Neural cell (in vitro differentiated cells): ENCODE data around the gene JOSD1. TPM values are rescaled to one million over a fixed set of nuclear protein-coding genes. Genes with fewer than 3 reads are reported as not detected.

ENCODE experiments used
- H2AFZ ChIP-seq: fragments of 200-600, 300-800 bp; sonication (generic), shearing (Covaris generic); 2 replicates; pipeline ENCODE4 v1.6.0; 2014; ENCODE audit warnings: low read depth, mild to moderate bottlenecking, antibody characterized with exemption, low read length, moderate library complexity
- H3F3A ChIP-seq: fragments of 200-600 bp; shearing (Covaris generic); 2 replicates; pipeline ENCODE4 v1.6.1; 2016; ENCODE audit warnings: mild to moderate bottlenecking, moderate library complexity, mixed read lengths, antibody characterized with exemption, low read length; ENCODE audit not compliant: insufficient read depth, poor library complexity, severe bottlenecking
- H3K27ac ChIP-seq: fragments of 200-600, 300-800 bp; sonication (generic), shearing (Covaris generic); 2 replicates; pipeline ENCODE4 v1.5.1; 2014; ENCODE audit warnings: mild to moderate bottlenecking, low read length, moderate library complexity
- H3K27me3 ChIP-seq: fragments of 300-800, 200-600 bp; sonication (generic), shearing (Covaris generic); 2 replicates; pipeline ENCODE4 v1.6.0; 2014; ENCODE audit warnings: mild to moderate bottlenecking, low read depth, low read length, moderate library complexity; ENCODE audit not compliant: insufficient read depth
- H3K36me3 ChIP-seq: fragments of 300-800, 200-600 bp; sonication (generic), shearing (Covaris generic); 2 replicates; pipeline ENCODE4 v1.5.1; 2014; ENCODE audit warnings: mild to moderate bottlenecking, antibody characterized with exemption, low read length, moderate library complexity; ENCODE audit not compliant: insufficient read depth
- H3K4me2 ChIP-seq: fragments of 300-800, 200-600 bp; sonication (generic), shearing (Covaris generic); 2 replicates; pipeline ENCODE4 v1.6.0; 2014; ENCODE audit warnings: mild to moderate bottlenecking, low read length
- H3K4me3 ChIP-seq: fragments of 300-800, 200-600 bp; sonication (generic), shearing (Covaris generic); 2 replicates; pipeline ENCODE4 v1.5.1; 2014; ENCODE audit warnings: mild to moderate bottlenecking, low read length, moderate library complexity
- H3K79me2 ChIP-seq: fragments of 200-600 bp; shearing (Covaris generic); replicated peaks from 2 replicates; pipeline ENCODE4 v1.6.0; 2014; ENCODE audit warnings: mild to moderate bottlenecking, low read length, moderate library complexity; ENCODE audit not compliant: insufficient read depth
- H3K9ac ChIP-seq: fragments of 300-800, 200-600 bp; sonication (generic), shearing (Covaris generic); 2 replicates; pipeline ENCODE4 v1.6.1; 2016; ENCODE audit warnings: mild to moderate bottlenecking, low read length, mixed read lengths
- H3K9me2 ChIP-seq: fragments of 200-600 bp; shearing (Covaris generic); 2 replicates; pipeline ENCODE4 v1.6.1; 2016; ENCODE audit warnings: mild to moderate bottlenecking, low read length, mixed read lengths; ENCODE audit not compliant: insufficient read depth
- H3K9me3 ChIP-seq: fragments of 200-600, 300-800 bp; sonication (generic), shearing (Covaris generic); 2 replicates; pipeline ENCODE4 v1.6.1; 2016; ENCODE audit warnings: mild to moderate bottlenecking, mixed run types, low read length, moderate library complexity, mixed read lengths
- H4K20me1 ChIP-seq: fragments of 200-600 bp; shearing (Covaris generic); 2 replicates; pipeline ENCODE4 v1.6.1; 2016; ENCODE audit warnings: mild to moderate bottlenecking, mixed run types; ENCODE audit not compliant: insufficient read depth
- EP300 ChIP-seq: fragments of 450-650 bp; conservative IDR thresholded peaks from 2 replicates; pipeline ENCODE4 v1.6.1; 2014; ENCODE audit warnings: antibody characterized with exemption, mild to moderate bottlenecking, moderate library complexity; ENCODE audit not compliant: poor library complexity, severe bottlenecking
- EZH2 ChIP-seq: fragments of 200-600, 300-800 bp; shearing (Covaris generic), sonication (generic); IDR thresholded peaks from 2 replicates; pipeline ENCODE4 v1.6.1; 2014; ENCODE audit warnings: antibody characterized with exemption, low read length, borderline replicate concordance, mild to moderate bottlenecking; ENCODE audit not compliant: insufficient read depth, poor library complexity, severe bottlenecking
- MXI1 ChIP-seq: fragments of 450-650 bp; conservative IDR thresholded peaks from 2 replicates; pipeline ENCODE4 v1.6.1; 2014; ENCODE audit warnings: antibody characterized with exemption, mild to moderate bottlenecking; ENCODE audit not compliant: poor library complexity, severe bottlenecking
- POLR2AphosphoS5 ChIP-seq: IDR thresholded peaks from 2 replicates; pipeline ENCODE4 v1.6.1; 2012
- RAD21 ChIP-seq: fragments of 450-650 bp; conservative IDR thresholded peaks from 2 replicates; pipeline ENCODE4 v1.6.1; 2014; ENCODE audit warnings: antibody characterized with exemption, mild to moderate bottlenecking, moderate library complexity
- SMC3 ChIP-seq: fragments of 450-650 bp; conservative IDR thresholded peaks from 2 replicates; pipeline ENCODE4 v1.6.1; 2014; ENCODE audit warnings: antibody characterized with exemption, mild to moderate bottlenecking, moderate library complexity; ENCODE audit not compliant: poor library complexity
- TAF1 ChIP-seq: IDR thresholded peaks from 2 replicates; pipeline ENCODE4 v1.6.1; 2012; ENCODE audit warnings: low read depth
- polyA plus RNA-seq: library from polyadenylated mRNA; depleted of rRNA; stranded (reverse); fragments of >200 nt; gene quantifications from 2 replicates; pipeline ENCODE4 v1.2.3, GENCODE V29; 2014
- TF ChIP-seq, protein P1 (sequence below): IDR thresholded peaks from 2 replicates; pipeline ENCODE4 v1.6.1; 2012; ENCODE audit warnings: borderline replicate concordance
- TF ChIP-seq, protein P2 (sequence below): fragments of 450-650 bp; IDR thresholded peaks from 2 replicates; pipeline ENCODE4 v1.5.1; 2014; ENCODE audit warnings: antibody characterized with exemption, mild to moderate bottlenecking, moderate library complexity; ENCODE audit not compliant: poor library complexity, severe bottlenecking

Gene JOSD1
- polyA plus RNA-seq, 1 donor from 2014 or later, result 71.3 TPM

DNA sequence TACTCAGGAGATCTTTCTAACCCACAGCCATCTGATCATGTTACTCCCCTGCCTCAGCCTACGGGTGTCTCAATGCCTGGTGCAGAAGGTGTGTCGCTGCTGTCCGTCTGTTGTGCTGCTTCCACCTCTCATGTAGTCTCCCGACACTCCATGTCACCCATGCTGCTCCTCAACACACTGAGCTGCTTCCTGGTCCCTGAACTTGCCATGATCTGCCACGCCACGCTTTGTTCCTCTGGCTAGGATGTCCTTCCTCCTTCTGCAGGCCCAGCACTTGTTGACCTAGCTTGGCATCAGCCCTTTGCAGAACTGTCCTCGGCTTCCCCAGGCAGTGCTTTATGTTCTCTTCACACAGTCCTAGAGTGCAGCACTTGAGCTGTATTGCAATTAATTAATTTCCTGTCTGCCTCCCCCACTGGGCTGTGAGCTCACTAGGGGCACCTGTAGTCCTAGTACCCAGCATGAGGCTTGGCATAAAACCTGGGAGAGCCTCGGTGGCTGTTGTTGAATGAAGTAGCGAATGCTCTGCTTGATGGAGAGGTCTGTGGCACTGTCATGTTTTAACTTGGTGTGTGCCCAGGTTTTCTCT is 14.5 kb upstream of the JOSD1 start:
- Histone ChIP-seq H3K27ac (no peak overlapping the region), H3K9ac (no peak overlapping the region), H3K9me3 (no peaks in the 10 kb centered on the region), H3K27me3 (no peaks in the 10 kb centered on the region), H3K4me2 (no peak overlapping the region), H3K9me2 (no peaks in the 10 kb centered on the region), H4K20me1 (no peaks in the 10 kb centered on the region), H2AFZ (no peak overlapping the region), H3K79me2 (peaks cover 44% of the 10 kb centered on the region), H3K36me3 (no peaks in the 10 kb centered on the region), H3K4me3 (no peak overlapping the region), H3F3A (no peaks in the 10 kb centered on the region)
- no peak for TF ChIP-seq EZH2
- TF ChIP-seq, protein P1, sequence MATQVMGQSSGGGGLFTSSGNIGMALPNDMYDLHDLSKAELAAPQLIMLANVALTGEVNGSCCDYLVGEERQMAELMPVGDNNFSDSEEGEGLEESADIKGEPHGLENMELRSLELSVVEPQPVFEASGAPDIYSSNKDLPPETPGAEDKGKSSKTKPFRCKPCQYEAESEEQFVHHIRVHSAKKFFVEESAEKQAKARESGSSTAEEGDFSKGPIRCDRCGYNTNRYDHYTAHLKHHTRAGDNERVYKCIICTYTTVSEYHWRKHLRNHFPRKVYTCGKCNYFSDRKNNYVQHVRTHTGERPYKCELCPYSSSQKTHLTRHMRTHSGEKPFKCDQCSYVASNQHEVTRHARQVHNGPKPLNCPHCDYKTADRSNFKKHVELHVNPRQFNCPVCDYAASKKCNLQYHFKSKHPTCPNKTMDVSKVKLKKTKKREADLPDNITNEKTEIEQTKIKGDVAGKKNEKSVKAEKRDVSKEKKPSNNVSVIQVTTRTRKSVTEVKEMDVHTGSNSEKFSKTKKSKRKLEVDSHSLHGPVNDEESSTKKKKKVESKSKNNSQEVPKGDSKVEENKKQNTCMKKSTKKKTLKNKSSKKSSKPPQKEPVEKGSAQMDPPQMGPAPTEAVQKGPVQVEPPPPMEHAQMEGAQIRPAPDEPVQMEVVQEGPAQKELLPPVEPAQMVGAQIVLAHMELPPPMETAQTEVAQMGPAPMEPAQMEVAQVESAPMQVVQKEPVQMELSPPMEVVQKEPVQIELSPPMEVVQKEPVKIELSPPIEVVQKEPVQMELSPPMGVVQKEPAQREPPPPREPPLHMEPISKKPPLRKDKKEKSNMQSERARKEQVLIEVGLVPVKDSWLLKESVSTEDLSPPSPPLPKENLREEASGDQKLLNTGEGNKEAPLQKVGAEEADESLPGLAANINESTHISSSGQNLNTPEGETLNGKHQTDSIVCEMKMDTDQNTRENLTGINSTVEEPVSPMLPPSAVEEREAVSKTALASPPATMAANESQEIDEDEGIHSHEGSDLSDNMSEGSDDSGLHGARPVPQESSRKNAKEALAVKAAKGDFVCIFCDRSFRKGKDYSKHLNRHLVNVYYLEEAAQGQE, result no peak
- no peak for TF ChIP-seq TAF1
- TF ChIP-seq, protein P2, sequence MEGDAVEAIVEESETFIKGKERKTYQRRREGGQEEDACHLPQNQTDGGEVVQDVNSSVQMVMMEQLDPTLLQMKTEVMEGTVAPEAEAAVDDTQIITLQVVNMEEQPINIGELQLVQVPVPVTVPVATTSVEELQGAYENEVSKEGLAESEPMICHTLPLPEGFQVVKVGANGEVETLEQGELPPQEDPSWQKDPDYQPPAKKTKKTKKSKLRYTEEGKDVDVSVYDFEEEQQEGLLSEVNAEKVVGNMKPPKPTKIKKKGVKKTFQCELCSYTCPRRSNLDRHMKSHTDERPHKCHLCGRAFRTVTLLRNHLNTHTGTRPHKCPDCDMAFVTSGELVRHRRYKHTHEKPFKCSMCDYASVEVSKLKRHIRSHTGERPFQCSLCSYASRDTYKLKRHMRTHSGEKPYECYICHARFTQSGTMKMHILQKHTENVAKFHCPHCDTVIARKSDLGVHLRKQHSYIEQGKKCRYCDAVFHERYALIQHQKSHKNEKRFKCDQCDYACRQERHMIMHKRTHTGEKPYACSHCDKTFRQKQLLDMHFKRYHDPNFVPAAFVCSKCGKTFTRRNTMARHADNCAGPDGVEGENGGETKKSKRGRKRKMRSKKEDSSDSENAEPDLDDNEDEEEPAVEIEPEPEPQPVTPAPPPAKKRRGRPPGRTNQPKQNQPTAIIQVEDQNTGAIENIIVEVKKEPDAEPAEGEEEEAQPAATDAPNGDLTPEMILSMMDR, result no peak
- no peak for TF ChIP-seq RAD21
- TF ChIP-seq POLR2AphosphoS5, result no peak
- no peak for TF ChIP-seq MXI1
- no peak for TF ChIP-seq SMC3
- TF ChIP-seq EP300, result no peak

DNA sequence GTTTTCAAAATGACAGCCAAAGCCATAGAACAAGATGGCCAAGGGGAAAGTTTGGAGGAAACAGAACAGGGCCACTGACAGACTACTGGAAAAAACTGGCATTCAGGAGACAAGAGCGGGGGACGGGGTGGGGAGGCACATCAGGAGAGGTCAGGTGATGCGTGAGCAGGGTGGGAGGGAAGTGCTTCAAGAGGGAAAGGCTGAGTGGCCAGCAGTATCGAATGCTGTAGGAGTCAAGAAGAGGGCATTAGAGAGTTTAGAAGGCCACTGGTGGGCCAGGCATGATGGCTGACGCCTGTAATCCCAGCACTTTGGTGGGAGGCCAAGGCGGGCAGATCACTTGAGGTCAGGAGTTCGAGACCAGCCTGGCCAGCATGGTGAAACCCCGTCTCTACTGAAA is 13.2 kb upstream of the JOSD1 start:
- no peaks in the 10 kb centered on the region for H3K9me2 ChIP-seq
- H3K4me2 ChIP-seq, result no peak overlapping the region
- H3K27me3 ChIP-seq, result no peaks in the 10 kb centered on the region
- H3K9me3 ChIP-seq, result no peaks in the 10 kb centered on the region
- H2AFZ ChIP-seq, result no peak overlapping the region
- H3K36me3 ChIP-seq, result no peaks in the 10 kb centered on the region
- H3K9ac ChIP-seq, result no peak overlapping the region
- no peak overlapping the region for H3K4me3 ChIP-seq
- H3K27ac ChIP-seq, result no peak overlapping the region
- TF ChIP-seq POLR2AphosphoS5 (no peak), EZH2 (no peak), SMC3 (no peak), MXI1 (no peak), RAD21 (no peak), TAF1 (no peak), EP300 (no peak)
- TF ChIP-seq, protein P2, result no peak
- TF ChIP-seq, protein P1, result no peak
- no peaks in the 10 kb centered on the region for H4K20me1 ChIP-seq
- H3K79me2 ChIP-seq, result peaks cover 49% of the 10 kb centered on the region
- no peaks in the 10 kb centered on the region for H3F3A ChIP-seq
